Subcutaneous abdominal adipose tissue (tissue), 5 donors: ENCODE measurements around the gene NKX6-2.

Source experiments
- H3K27ac ChIP-seq: one replicate; pipeline ENCODE4 v1.7.0; 2013; ENCODE audit warnings: low read depth, mild to moderate bottlenecking, inconsistent platforms, low read length, moderate library complexity
- H3K27me3 ChIP-seq, 5 donors: one replicate each; pipeline ENCODE4 v1.7.0; 2013; ENCODE audit warnings: low read length in 5 of 5, inconsistent platforms in 1 of 5; ENCODE audit not compliant: control insufficient read depth in 5 of 5, insufficient read depth in 4 of 5
- H3K36me3 ChIP-seq, 5 donors: one replicate each; pipeline ENCODE4 v1.7.0; 2013; ENCODE audit warnings: low read length in 5 of 5; ENCODE audit not compliant: control insufficient read depth in 5 of 5, insufficient read depth in 5 of 5
- H3K4me1 ChIP-seq, 5 donors: one replicate each; pipeline ENCODE4 v1.7.0; 2013; ENCODE audit warnings: low read length in 5 of 5, mild to moderate bottlenecking in 3 of 5, moderate library complexity in 1 of 5; ENCODE audit not compliant: control insufficient read depth in 5 of 5, insufficient read depth in 5 of 5
- H3K4me3 ChIP-seq, 5 donors: one replicate each; pipeline ENCODE4 v1.7.0; 2013; ENCODE audit warnings: low read length in 5 of 5, low read depth in 1 of 5
- H3K9ac ChIP-seq, 5 donors: one replicate each; pipeline ENCODE4 v1.7.0; 2013; ENCODE audit warnings: low read length in 5 of 5, mild to moderate bottlenecking in 4 of 5, moderate library complexity in 3 of 5
- H3K9me3 ChIP-seq, 5 donors: one replicate each; pipeline ENCODE4 v1.7.0; 2013; ENCODE audit warnings: low read length in 5 of 5; ENCODE audit not compliant: control insufficient read depth in 5 of 5
- donor health status: healthy.
- donor health status: healthy.
- donor health status: healthy.
- donor health status: healthy.
- donor health status: healthy.

Gene NKX6-2

GRCh38 chr10:132805599-132805998, 19.7 kb upstream of the NKX6-2 start:
- H3K4me1 ChIP-seq = no peaks in the 10 kb centered on the region
- H3K4me3 ChIP-seq = no peak overlapping the region
- H3K9ac ChIP-seq = no peak overlapping the region
- peaks cover 0 to 10% (median 8%) of the 10 kb centered on the region in 5 donors for H3K9me3 ChIP-seq
- H3K27ac ChIP-seq = no peak overlapping the region
- peaks cover 0 to 48% (median 29%) of the 10 kb centered on the region in 5 donors for H3K27me3 ChIP-seq
- no peaks in the 10 kb centered on the region for H3K36me3 ChIP-seq

- no peak overlapping the region for H3K9ac ChIP-seq
- H3K9me3 ChIP-seq = peaks cover 0 to 10% (median 8%) of the 10 kb centered on the region in 5 donors
- peaks cover 0 to 43% (median 27%) of the 10 kb centered on the region in 5 donors for H3K27me3 ChIP-seq
- no peak overlapping the region for H3K27ac ChIP-seq
- H3K36me3 ChIP-seq = no peaks in the 10 kb centered on the region
- H3K4me3 ChIP-seq = no peak overlapping the region
- H3K4me1 ChIP-seq = no peaks in the 10 kb centered on the region
Observed at GRCh38 chr10:132804785-132805426, 19.0 kb upstream of the NKX6-2 start.

GRCh38 chr10:132804287-132804686, 18.3 kb upstream of the NKX6-2 start:
- no peaks in the 10 kb centered on the region for H3K4me1 ChIP-seq

GRCh38 chr10:132803416-132804210, 17.7 kb upstream of the NKX6-2 start:
- H3K36me3 ChIP-seq = no peaks in the 10 kb centered on the region
- H3K9ac ChIP-seq = no peak overlapping the region
- peaks cover 0 to 10% (median 8%) of the 10 kb centered on the region in 5 donors for H3K9me3 ChIP-seq
- peaks cover 0 to 32% (median 18%) of the 10 kb centered on the region in 5 donors for H3K27me3 ChIP-seq
- H3K4me3 ChIP-seq = no peak overlapping the region
- H3K27ac ChIP-seq = no peak overlapping the region
- H3K4me1 ChIP-seq = no peaks in the 10 kb centered on the region

More at GRCh38 chr10:132804287-132804686, 18.3 kb upstream of the NKX6-2 start:
- no peak overlapping the region for H3K4me3 ChIP-seq
- peaks cover 0 to 38% (median 23%) of the 10 kb centered on the region in 5 donors for H3K27me3 ChIP-seq
- peaks cover 0 to 10% (median 8%) of the 10 kb centered on the region in 5 donors for H3K9me3 ChIP-seq
- no peaks in the 10 kb centered on the region for H3K36me3 ChIP-seq
- H3K9ac ChIP-seq = no peak overlapping the region
- H3K27ac ChIP-seq = no peak overlapping the region

- Histone ChIP-seq H3K4me1 (no peaks in the 10 kb centered on the region), H3K9me3 (peaks cover 0 to 10% (median 8%) of the 10 kb centered on the region in 5 donors), H3K27ac (no peak overlapping the region), H3K4me3 (no peak overlapping the region), H3K9ac (no peak overlapping the region), H3K27me3 (peaks cover 0 to 25% (median 12%) of the 10 kb centered on the region in 5 donors), H3K36me3 (no peaks in the 10 kb centered on the region)
Observed at GRCh38 chr10:132802694-132803320, 16.9 kb upstream of the NKX6-2 start.

GRCh38 chr10:132802048-132802447, 16.1 kb upstream of the NKX6-2 start:
- Histone ChIP-seq H3K27ac (no peak overlapping the region), H3K4me1 (no peaks in the 10 kb centered on the region), H3K27me3 (peaks cover 4 to 20% (median 9%) of the 10 kb centered on the region in 5 donors), H3K4me3 (no peak overlapping the region), H3K9ac (no peak overlapping the region), H3K36me3 (no peaks in the 10 kb centered on the region), H3K9me3 (peaks cover 0 to 10% (median 8%) of the 10 kb centered on the region in 5 donors)

- H3K27me3 ChIP-seq = peaks cover 6 to 14% (median 8%) of the 10 kb centered on the region in 5 donors
- no peaks in the 10 kb centered on the region for H3K4me1 ChIP-seq
- H3K36me3 ChIP-seq = no peaks in the 10 kb centered on the region
- no peak overlapping the region for H3K4me3 ChIP-seq
- no peak overlapping the region for H3K9ac ChIP-seq
- peaks cover 0 to 10% (median 8%) of the 10 kb centered on the region in 5 donors for H3K9me3 ChIP-seq
- H3K27ac ChIP-seq = no peak overlapping the region
Observed at GRCh38 chr10:132799865-132800264, 13.9 kb upstream of the NKX6-2 start.

- Histone ChIP-seq H3K27ac (no peak overlapping the region), H3K9me3 (peaks cover 0 to 10% (median 8%) of the 10 kb centered on the region in 5 donors), H3K27me3 (peaks cover 8 to 15% (median 11%) of the 10 kb centered on the region in 5 donors), H3K36me3 (no peaks in the 10 kb centered on the region), H3K4me3 (no peak overlapping the region), H3K4me1 (peaks cover 0 to 3% (median 0%) of the 10 kb centered on the region in 5 donors), H3K9ac (no peak overlapping the region)
Observed at GRCh38 chr10:132798876-132799275, 12.9 kb upstream of the NKX6-2 start.

GRCh38 chr10:132798403-132798802, 12.5 kb upstream of the NKX6-2 start:
- H3K4me3 ChIP-seq = no peak overlapping the region
- peaks cover 11 to 16% (median 14%) of the 10 kb centered on the region in 5 donors for H3K27me3 ChIP-seq
- peaks cover 0 to 5% (median 0%) of the 10 kb centered on the region in 5 donors for H3K4me1 ChIP-seq
- no peak overlapping the region for H3K27ac ChIP-seq
- peaks cover 0 to 10% (median 8%) of the 10 kb centered on the region in 5 donors for H3K9me3 ChIP-seq
- H3K9ac ChIP-seq = no peak overlapping the region
- H3K36me3 ChIP-seq = no peaks in the 10 kb centered on the region
